CD4-positive, alpha-beta T cell treated with Interferon alpha-2 for 1 hour (primary cell): ENCODE data around the gene MRPL41.
"Not testable (repeated sequence)": the region's sequence is repeated elsewhere in the genome, so short reads cannot be mapped to it uniquely, and the experiment has no call there.

Experiments used
- DNase-seq, 2 donors: peaks; one replicate each; pipeline ENCODE4 v3.0.0-alpha.2; 2020 to 2022

Gene MRPL41

DNA sequence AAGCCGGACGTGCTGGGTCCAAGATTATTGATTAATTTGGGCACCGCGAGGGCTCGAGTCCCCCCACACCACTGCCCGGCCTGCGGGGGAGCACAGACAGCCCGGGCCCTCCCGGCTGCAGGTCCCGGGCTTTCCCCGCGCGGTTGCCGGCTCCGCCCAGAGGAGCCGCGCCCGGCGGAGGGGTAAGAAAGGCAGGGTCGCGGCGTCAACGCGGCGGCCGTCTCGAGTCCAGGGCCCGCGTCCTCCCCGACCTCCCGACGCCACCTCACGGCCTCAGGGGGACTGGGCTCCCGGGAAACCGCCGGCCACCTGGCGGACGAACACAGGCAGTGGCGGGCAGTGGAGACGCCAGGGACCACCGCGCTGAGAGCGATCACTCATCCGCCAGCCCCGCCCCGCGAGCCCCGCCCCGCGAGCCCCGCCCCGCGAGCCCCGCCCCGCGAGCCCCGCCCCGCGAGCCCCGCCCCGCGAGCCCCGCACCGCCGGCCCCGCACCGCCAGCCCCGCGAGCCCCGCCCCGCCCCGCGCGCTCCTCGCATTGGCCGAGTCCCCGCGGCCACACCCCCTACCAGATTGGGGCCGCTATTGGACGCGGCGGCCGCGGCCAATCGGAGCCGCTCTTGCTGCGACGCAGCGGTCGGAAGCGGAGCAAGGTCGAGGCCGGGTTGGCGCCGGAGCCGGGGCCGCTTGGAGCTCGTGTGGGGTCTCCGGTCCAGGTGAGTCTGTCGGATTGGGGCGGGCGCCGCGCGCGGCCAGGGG is at the start of gene MRPL41:
TSS of gene MRPL41 (plus strand) at position 616 of the 758 bp plus-strand sequence. CDS start 203 bp downstream, outside the sequence.
- DNase-seq = peak; percentile 89 to 93

GRCh38 chr9:137502008-137502911 is 49.4 kb upstream of the MRPL41 start:
- DNase-seq = no peak

DNA sequence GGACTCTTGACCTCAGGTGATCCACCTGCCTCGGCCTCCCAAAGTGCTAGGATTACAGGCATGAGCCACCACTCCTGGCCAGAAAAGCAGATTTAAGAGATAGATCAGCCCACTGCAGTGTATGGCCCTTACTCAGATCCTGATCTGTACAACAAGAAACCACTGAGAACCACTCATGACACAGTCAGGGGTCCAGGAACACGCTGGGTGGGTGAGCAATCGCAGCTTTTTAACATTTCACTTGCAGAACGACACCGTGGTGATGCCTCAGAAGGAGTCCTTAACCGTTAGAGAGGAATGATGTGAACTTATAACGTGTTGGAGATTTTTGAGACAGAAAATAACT is 47.3 kb upstream of the MRPL41 start:
- DNase-seq = no peak

DNA sequence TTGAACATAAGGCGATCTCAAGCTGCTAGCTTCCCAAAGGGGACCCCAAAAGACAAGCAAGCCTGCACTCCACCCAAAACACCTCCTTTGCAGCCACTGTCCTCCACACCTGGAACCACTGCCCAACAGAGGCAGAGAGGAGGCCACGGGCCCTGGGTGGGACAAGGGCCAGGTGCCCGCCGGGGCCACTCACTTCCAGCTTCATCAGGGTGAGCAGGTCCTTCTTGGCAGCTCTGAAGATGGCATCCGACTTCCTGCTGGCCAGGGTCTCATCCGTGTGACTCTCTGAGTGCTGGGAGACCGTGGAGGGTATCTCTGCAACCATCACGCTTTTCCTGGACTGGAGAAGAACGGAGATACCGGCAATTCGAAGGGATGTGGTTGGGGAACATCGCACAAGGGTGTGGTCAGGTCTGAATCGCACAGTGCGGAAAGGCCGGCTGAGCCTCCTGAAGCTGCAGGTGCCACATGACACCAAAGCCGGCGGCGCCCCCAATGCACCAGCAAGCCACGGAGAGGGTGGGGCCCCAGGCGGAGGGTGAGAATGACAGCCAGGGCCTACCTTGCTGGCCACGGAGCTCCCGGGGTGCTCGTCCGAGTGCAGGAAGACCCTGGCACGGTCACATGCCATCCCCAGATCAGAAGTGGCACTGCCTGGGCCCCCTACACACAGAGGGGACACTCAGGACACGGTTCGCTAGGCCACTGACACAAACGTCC is 46.1 kb upstream of the MRPL41 start:
- no peak for DNase-seq

DNA sequence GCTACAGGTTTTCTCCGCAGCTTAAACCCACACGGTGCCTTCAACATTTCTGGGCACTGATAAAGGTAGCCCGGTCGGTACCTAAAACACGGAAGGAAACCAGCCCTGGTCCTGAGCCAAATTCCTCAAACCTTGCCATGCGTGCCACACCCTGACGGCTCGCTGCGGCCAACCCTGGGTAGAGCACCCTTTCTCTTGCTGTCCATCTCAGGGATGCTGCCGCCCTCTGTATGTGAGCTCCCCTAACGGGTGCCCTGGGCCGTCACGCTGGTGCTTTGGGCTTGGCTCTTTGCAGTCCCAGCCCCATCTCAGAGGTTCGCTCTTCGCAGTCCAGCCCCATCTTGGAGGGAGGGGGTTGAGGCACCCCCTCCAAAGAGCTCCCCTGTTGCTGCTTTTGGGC is 45.4 kb upstream of the MRPL41 start:
- DNase-seq = no peak

DNA sequence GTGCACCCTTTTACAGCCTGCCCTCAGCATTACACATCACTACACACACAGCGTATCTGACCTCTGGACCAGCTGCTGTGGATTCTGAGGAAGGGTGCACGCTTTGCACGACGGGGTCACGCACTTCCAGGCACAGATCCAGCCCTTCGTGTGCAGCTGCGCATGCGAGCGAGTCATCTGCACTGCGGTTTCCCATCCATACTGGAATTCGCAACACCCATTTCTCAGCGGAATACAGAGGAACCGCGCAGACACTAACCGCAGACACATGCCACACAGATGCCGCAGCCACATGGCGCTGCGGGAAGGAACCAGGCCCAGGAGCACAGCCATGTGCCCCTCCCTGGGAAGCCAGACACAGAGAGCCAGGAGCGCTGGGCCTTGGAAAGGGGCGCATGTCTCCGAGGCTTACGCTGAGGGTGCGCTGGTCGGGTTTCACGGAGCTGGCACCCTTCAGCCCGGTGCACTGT is 44.9 kb upstream of the MRPL41 start:
- DNase-seq = no peak

- no peak for DNase-seq
Measured at GRCh38 chr9:137509198-137509597, 42.5 kb upstream of the MRPL41 start.

DNA sequence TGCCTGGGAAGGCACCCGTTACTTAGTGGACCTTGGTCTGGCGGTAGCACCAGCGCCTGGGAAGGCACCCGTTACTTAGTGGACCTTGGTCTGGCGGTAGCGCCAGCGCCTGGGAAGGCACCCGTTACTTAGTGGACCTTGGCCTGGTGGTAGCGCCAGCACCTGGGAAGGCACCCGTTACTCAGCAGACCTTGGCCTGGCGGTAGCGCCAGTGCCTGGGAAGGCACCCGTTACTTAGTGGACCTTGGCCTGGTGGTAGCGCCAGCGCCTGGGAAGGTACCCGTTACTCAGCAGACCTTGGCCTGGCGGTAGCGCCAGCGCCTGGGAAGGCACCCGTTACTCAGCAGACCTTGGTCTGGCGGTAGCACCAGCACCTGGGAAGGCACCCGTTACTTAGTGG is 40.6 kb upstream of the MRPL41 start:
- DNase-seq = not testable (repeated sequence)

DNA sequence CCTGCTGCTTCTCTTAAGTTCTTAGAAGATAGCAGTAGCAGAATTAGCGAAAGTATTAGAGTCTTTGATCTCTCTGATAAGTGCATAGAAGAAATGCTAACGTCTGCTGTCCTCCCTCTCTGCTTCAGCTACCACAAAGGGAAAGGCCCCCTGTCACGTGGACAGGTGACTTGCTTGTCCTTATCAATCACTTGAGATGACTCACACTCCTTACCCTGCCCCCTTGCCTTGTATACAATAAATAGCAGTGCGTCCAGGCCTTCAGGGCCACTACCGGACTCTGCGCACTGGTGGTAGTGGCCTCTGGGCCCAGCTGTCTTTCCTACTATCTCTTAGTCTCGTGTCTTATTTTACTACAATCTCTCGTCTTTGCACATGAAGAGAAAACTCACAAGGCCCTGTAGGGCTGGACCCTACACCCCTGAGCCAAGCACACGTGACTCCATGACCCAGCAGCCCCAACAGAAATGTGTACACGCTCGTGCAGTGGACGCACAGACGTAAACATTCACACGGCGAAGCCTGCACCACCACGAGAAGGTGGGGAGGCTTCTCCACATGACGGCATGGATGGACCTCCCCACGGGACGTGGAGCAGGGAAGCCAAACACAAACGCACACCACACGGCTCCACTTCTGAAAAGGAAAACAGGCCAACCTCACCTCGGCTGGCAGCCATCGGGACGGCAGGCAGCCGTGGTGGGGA is 39.8 kb upstream of the MRPL41 start:
- DNase-seq = no peak

DNA sequence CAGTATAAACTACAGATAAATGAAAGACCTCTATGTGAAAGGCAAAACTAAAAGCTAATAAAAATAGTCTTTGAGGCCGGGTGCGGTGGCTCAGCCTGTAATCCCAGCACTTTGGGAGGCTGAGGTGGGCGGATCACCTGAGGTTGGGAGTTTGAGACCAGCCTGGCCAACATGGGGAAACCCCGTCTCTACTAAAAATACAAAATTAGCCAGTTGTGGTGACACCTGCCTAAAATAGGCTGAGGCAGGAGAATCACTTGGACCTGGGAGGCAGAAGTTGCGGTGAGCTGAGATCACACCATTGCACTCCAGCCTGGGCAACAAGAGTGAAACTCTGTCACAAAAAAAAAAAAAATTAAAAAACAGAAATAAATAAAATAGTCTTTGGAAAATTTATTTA is 38.5 kb upstream of the MRPL41 start:
- not testable (repeated sequence) for DNase-seq

DNA sequence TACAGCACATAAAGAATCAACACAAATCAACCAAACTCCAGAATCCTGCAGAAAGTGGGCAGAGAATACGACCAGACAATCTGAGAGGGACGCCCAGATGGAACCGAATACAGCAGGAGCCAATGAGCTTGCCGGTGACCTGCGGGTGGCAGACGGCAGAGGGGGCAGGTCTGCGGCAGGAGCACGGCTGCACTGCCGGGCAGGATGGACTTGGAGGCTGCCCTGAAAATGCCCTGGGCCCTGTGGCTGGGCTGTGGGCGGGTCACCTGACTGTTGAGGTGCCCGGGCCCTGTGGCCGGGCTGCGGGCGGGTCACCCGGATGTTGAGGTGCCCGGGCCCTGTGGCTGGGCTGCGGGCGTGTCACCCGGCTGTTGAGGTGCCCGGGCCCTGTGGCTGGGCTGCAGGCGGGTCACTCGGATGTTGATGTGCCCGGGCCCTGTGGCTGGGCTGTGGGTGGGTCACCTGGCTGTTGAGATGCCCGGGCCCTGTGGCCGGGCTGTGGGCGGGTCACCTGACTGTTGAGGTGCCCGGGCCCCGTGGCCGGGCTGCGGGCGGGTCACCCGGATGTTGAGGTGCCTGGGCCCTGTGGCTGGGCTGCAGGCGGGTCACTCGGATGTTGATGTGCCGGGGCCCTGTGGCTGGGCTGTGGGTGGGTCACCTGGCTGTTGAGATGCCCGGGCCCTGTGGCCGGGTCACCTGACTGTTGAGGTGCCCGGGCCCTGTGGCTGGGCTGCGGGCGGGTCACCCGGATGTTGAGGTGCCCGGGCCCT is 37.7 kb upstream of the MRPL41 start:
- DNase-seq = not testable (repeated sequence)

GRCh38 chr9:137514691-137515337 is 36.9 kb upstream of the MRPL41 start:
- DNase-seq = no peak

GRCh38 chr9:137515338-137515724 is 36.3 kb upstream of the MRPL41 start:
- no peak for DNase-seq

DNA sequence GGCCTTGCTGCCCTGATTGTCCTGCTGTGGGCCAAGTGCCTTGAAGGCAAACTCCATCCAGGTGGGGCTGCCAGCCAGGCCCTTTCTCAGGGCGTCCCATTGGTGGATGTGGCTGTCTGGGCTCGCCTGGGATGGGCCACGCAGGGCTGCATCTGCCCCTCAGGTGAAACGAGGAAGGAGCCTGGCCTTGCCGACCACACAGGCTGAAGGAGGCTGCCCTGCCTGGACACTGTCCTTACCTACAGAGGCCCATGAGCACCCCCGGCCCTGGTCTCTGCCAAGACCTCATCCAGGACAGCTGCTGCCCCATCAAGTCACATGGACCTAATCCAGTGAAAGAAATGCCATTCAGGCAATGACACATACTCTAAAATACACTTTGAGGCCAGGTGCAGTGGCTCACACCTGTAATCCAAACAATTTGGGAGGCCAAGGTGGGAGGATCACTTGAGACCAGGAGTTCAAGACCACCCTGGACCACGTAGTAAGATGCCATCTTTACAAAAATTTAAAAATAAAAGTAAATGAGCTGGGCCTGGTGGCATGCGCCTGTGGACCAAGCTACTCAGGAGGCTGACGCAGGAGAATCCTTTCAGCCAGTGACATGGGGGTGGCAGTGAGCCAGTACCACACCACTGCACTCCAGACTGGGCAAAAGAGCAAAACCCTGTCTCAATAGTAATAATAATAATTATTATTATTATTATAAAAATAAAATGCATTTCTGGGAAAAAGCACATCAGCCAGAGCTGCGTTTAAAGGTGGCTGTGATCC is 35.3 kb upstream of the MRPL41 start:
- DNase-seq = no peak

DNA sequence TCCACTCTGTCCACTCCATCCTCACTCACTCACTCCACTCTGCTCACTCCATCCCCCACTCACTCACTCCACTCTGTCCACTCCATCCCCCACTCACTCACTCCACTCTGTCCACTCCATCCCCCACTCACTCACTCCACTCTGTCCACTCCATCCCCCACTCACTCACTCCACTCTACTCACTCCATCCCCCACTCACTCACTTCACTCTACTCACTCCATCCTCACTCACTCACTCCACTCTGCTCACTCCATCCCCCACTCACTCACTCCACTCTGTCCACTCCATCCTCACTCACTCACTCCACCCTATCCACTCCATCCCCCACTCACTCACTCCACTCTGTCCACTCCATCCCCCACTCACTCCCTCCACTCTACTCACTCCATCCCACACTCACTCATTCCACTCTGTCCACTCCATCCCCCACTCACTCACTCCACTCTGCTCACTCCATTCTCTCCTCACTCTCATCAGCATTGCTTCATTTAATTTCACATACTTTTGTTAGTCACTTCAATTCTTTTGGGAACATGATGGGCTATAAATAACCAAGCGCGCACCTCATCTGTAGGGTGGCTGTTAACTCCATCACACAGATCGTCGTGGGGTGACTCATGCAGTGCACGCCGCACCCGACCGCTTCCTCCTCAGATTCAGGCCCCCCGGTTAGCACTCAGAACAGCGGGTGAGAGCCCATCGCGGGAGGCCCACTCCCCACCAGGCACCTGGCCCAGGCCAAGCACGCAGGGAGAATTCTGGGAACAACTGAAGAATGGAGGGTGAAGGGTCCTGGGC is 32.8 kb upstream of the MRPL41 start:
- not testable (repeated sequence) for DNase-seq

GRCh38 chr9:137519553-137519952 is 32.1 kb upstream of the MRPL41 start:
- no peak for DNase-seq

- no peak for DNase-seq
Measured at GRCh38 chr9:137520614-137521404, 30.9 kb upstream of the MRPL41 start.

DNA sequence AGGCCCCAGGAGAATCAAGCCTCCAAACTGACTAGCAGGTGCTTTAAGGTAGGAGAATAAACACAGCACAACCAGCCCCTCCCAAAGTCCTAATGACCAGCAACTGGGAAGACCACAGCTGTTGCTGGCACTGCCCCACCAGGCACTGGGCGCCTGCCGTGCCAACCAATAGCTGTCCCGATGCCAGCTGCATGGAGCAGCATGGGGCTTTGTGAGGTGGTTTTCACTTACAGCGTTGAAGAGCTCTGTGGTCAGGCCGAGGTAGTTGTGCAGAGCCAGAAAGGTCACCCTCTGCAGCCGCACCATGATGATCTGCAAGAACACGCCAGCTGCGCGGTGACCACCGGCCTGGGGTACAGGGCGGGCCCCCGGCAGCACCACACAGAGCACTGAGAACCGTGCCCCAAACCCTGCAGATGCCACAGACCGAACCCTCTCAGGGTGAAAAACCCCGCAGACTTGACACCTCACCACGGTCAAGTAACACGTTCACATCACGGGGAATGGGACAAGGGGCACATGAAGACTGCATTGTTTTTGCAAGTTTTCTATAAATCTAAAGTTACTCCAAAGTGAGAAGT is 30.2 kb upstream of the MRPL41 start:
- DNase-seq = no peak
